B cell (primary cell): Measurements from ENCODE around the gene DDR2. TPM values are rescaled to one million over a fixed set of nuclear protein-coding genes. Genes with fewer than 3 reads are reported as not detected.

Experiments
- ATAC-seq: fragments of 200-7000 bp; cut with Tn5 transposase; one replicate; pipeline ENCODE4 v1.10.0; 2021; ENCODE audit warnings: low read depth, mild to moderate bottlenecking, moderate number of reproducible peaks, moderate library complexity
- CTCF ChIA-PET: fragments of 350-600 bp; sonication (Branson Sonifier 250); formaldehyde crosslinking; loops from one replicate; lab custom pipeline; 2021; ENCODE audit warnings: antibody characterized with exemption, inconsistent platforms; lab: Charles Lee
- POLR2A ChIA-PET: fragments of 350-600 bp; sonication (Branson Sonifier 250); formaldehyde crosslinking; loops from one replicate; lab custom pipeline; 2021; ENCODE audit warnings: antibody characterized with exemption; lab: Charles Lee
- DNase-seq: peaks from one replicate; pipeline ENCODE4 v3.0.0; 2013
- H2AFZ ChIP-seq: 2 replicates; pipeline ENCODE4 v1.6.1; 2012; ENCODE audit warnings: mild to moderate bottlenecking, low read depth, low read length; ENCODE audit not compliant: insufficient read depth, poor library complexity, severe bottlenecking
- H3K27ac ChIP-seq, 2 donors: 1 replicate in 1 of 2; 2 replicates in 1 of 2; pipeline ENCODE4 v1.5.1; 2012 to 2013; ENCODE audit warnings: low read length in 2 of 2, mild to moderate bottlenecking in 2 of 2, moderate library complexity in 1 of 2
- H3K27me3 ChIP-seq, 4 experiments: fragments of 200-600 bp in 1 of 4; sonication (generic) in 1 of 4; replicated peaks in 1 of 4; 1 replicate in 2 of 4; 2 replicates in 2 of 4; pipeline versions ENCODE4 v1.6.1 to v1.7.0; 2013 to 2016; ENCODE audit warnings: low read length in 3 of 4, mild to moderate bottlenecking in 2 of 4, mixed read lengths in 1 of 4, moderate library complexity in 1 of 4; ENCODE audit not compliant: insufficient read depth in 4 of 4, control insufficient read depth in 3 of 4; ENCODE audit errors: control extremely low read depth in 1 of 4
- H3K36me3 ChIP-seq, 2 experiments: replicated peaks in 1 of 2; 1 replicate in 1 of 2; 2 replicates in 1 of 2; pipeline versions ENCODE4 v1.6.1 to v1.7.1; 2013; ENCODE audit warnings: low read length in 1 of 2; ENCODE audit not compliant: insufficient read depth in 2 of 2, control insufficient read depth in 1 of 2; ENCODE audit errors: control extremely low read depth in 1 of 2, extremely low read depth in 1 of 2
- H3K4me1 ChIP-seq, 2 donors: fragments of 200-600 bp in 1 of 2; sonication (generic) in 1 of 2; 1 replicate in 1 of 2; 2 replicates in 1 of 2; pipeline versions ENCODE4 v1.5.1 to v1.6.1; 2013 to 2017; ENCODE audit warnings: low read length in 2 of 2; ENCODE audit not compliant: control insufficient read depth in 2 of 2, insufficient read depth in 2 of 2
- H3K4me2 ChIP-seq: replicated peaks from 2 replicates; pipeline ENCODE3; 2012; ENCODE audit warnings: mild to moderate bottlenecking, low read depth, low read length; ENCODE audit not compliant: poor library complexity, severe bottlenecking
- H3K4me3 ChIP-seq, 5 experiments: fragments of 200-600 bp in 1 of 5; sonication (generic) in 1 of 5; 1 replicate in 3 of 5; 2 replicates in 2 of 5; pipeline versions ENCODE4 v1.5.1 to v1.7.0; 2011 to 2016; ENCODE audit warnings: low read length in 4 of 5, mild to moderate bottlenecking in 4 of 5, low read depth in 2 of 5, control low read depth in 1 of 5, moderate library complexity in 1 of 5; ENCODE audit not compliant: insufficient read depth in 1 of 5; ENCODE audit errors: control extremely low read depth in 1 of 5, extremely low read depth in 1 of 5
- H3K79me2 ChIP-seq: fragments of 200-600 bp; sonication (generic); one replicate; pipeline ENCODE4 v1.6.0; 2016; ENCODE audit warnings: low read length; ENCODE audit not compliant: control insufficient read depth, insufficient read depth
- H3K9ac ChIP-seq: fragments of 200-600 bp; sonication (generic); 2 replicates; pipeline ENCODE4 v1.6.1; 2017; ENCODE audit warnings: mild to moderate bottlenecking, low read length, moderate library complexity
- H3K9me3 ChIP-seq, 3 donors: one replicate each; pipeline versions ENCODE4 v1.6.1 to v1.7.1; 2013; ENCODE audit warnings: low read length in 2 of 3; ENCODE audit not compliant: control insufficient read depth in 2 of 3, insufficient read depth in 1 of 3; ENCODE audit errors: control extremely low read depth in 1 of 3
- H4K20me1 ChIP-seq: 2 replicates; pipeline ENCODE4 v1.6.0; 2012; ENCODE audit warnings: mild to moderate bottlenecking, low read length; ENCODE audit not compliant: insufficient read depth, control insufficient read depth, poor library complexity, severe bottlenecking
- H3K27ac Mint-ChIP-seq: one replicate; pipeline ENCODE4 v1.8.0; 2021; ENCODE audit warnings: mixed read lengths
- H3K27me3 Mint-ChIP-seq: one replicate; pipeline ENCODE4 v1.8.0; 2021; ENCODE audit warnings: mixed read lengths
- H3K4me1 Mint-ChIP-seq: one replicate; pipeline ENCODE4 v1.8.0; 2021; ENCODE audit warnings: mixed read lengths
- H3K4me3 Mint-ChIP-seq: one replicate; pipeline ENCODE4 v1.8.0; 2021; ENCODE audit warnings: mixed read lengths
- H3K9me3 Mint-ChIP-seq: one replicate; pipeline ENCODE4 v1.8.0; 2022; ENCODE audit warnings: mixed read lengths; ENCODE audit not compliant: insufficient read depth
- CTCF ChIP-seq: fragments of 200-600 bp; IDR thresholded peaks from one replicate; pipeline ENCODE4 v1.8.0; 2022; ENCODE audit warnings: antibody characterized with exemption, mild to moderate bottlenecking
- EZH2 ChIP-seq: IDR thresholded peaks from 2 replicates; pipeline ENCODE4 v1.6.1; 2012; ENCODE audit warnings: borderline replicate concordance, low read depth, mild to moderate bottlenecking, moderate library complexity, low read length; ENCODE audit not compliant: insufficient read depth, poor library complexity, severe bottlenecking
- WGBS: methylation state at CpG from one replicate; pipeline ENCODE4 v1.1.5; 2013; ENCODE audit warnings: missing lambda C conversion rate; ENCODE audit not compliant: insufficient coverage; 5-methylcytosine and 5-hydroxymethylcytosine counted together
- intact Hi-C: fragments of 100-400 bp; cut with micrococcal nuclease; formaldehyde crosslinking; loops from one replicate; pipeline ENCODE4 v1.10.0; 2022
- polyA plus RNA-seq: library from polyadenylated mRNA; depleted of rRNA; stranded (reverse); fragments of >200 nt; gene quantifications from 2 replicates; pipeline ENCODE4 v1.2.3, GENCODE V29; 2012
- total RNA-seq, 2 donors: library from RNA; stranded (reverse); fragments of 120-200 nt in 1 of 2; gene quantifications; 1 replicate in 1 of 2; 2 replicates in 1 of 2; pipeline versions ENCODE4 v1.2.3 to v1.2.4, GENCODE V29; 2013 to 2022

Gene DDR2
- total and polyA plus RNA-seq, 2 donors (not counting 1 experiment from before 2014, with no cell fraction given): 0.12 to 0.24 TPM

DNA sequence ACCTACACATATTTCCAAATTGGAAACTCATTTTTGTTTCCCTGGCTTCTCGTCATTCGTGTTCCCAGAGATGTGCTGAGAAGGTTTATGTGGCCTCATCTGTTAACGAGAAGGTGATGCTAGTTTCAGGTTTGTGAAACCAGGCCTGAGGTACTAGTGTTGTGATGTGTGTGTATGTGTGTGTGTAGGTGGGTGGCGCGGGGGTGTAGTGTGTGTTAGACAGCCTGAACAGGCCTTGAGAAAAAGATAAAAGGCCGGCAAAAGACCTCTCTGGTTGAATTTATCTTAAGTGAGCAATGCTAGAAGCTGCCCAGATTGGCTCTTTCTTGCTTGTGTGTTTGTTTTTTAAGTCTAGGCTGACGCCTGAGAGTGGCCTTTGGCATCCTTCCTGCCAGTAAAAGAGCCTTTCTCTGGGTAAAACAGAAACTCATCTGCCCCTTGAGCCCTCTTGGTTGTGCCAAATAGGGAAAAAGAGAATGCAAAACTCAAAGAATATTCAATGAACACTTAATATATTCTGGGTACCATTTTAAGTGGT, 92.4 kb downstream of the DDR2 start:
- intact Hi-C loops: no loop called here

More for the DNA sequence above, 92.4 kb downstream of the DDR2 start:
- H3K27ac Mint-ChIP-seq: no peak overlapping the region
- POLR2A ChIA-PET: no interaction called here
- H3K4me1 Mint-ChIP-seq: no peaks in the 10 kb centered on the region
- WGBS: 89% methylated on average over 4 of the region's 7 CpGs
- ATAC-seq: no peak
- Histone ChIP-seq H3K4me3 (no peak overlapping the region), H3K9ac (no peak overlapping the region), H3K9me3 (no peaks in the 10 kb centered on the region), H3K36me3 (no peaks in the 10 kb centered on the region), H3K27me3 (peaks cover 0 to 6% (median 0%) of the 10 kb centered on the region in 4 experiments), H3K27ac (no peak overlapping the region), H4K20me1 (no peaks in the 10 kb centered on the region), H3K79me2 (no peaks in the 10 kb centered on the region), H3K4me2 (no peak overlapping the region), H2AFZ (no peak overlapping the region), H3K4me1 (no peaks in the 10 kb centered on the region)
- H3K27me3 Mint-ChIP-seq: peaks cover 7% of the 10 kb centered on the region
- TF ChIP-seq CTCF: no peak
- TF ChIP-seq EZH2: no peak
- H3K9me3 Mint-ChIP-seq: no peaks in the 10 kb centered on the region
- no peak for DNase-seq
- CTCF ChIA-PET: no interaction called here
- no peak overlapping the region for H3K4me3 Mint-ChIP-seq
